Right atrium auricular region (tissue), 2 donors: Measurements from ENCODE around the gene OSBPL7. TPM values are rescaled to one million over a fixed set of nuclear protein-coding genes. Genes with fewer than 3 reads are reported as not detected.

Source experiments
- DNase-seq: peaks from one replicate; pipeline ENCODE4 v3.0.0-alpha.2; 2019; ENCODE audit warnings: low spot score
- H3K27ac ChIP-seq, 2 donors: fragments of 200-600 bp; sonication (generic); 1 replicate in 1 of 2; 2 replicates in 1 of 2; pipeline ENCODE4 v1.5.1; 2016 to 2019
- H3K27me3 ChIP-seq, 2 donors: fragments of 200-600 bp; sonication (generic); one replicate each; pipeline versions ENCODE4 v1.5.1 to v1.6.0; 2017 to 2019
- H3K36me3 ChIP-seq: fragments of 200-600 bp; sonication (generic); one replicate; pipeline ENCODE4 v1.5.1; 2016
- H3K4me1 ChIP-seq, 2 donors: fragments of 200-600 bp; sonication (generic); one replicate each; pipeline versions ENCODE4 v1.5.1 to v1.6.0; 2017 to 2019
- H3K4me3 ChIP-seq, 2 donors: fragments of 200-600 bp; sonication (generic); 1 replicate in 1 of 2; 2 replicates in 1 of 2; pipeline ENCODE4 v1.5.1; 2017 to 2019; ENCODE audit warnings: mild to moderate bottlenecking in 1 of 2, moderate library complexity in 1 of 2
- H3K9me3 ChIP-seq, 2 donors: fragments of 200-600 bp; sonication (generic); one replicate each; pipeline ENCODE4 v1.5.1; 2019
- total RNA-seq, 2 donors: library from RNA; depleted of rRNA; stranded (reverse); fragments of >200 nt; gene quantifications; one replicate each; pipeline ENCODE4 v1.1.0, GENCODE V29; 2016
- TF ChIP-seq, protein P1 (sequence below), 2 donors: fragments of 200-600 bp; sonication (generic); IDR thresholded peaks; one replicate each; pipeline ENCODE4 v1.5.1; 2019; ENCODE audit warnings: antibody characterized with exemption in 2 of 2

Gene OSBPL7
- total RNA-seq, 2 donors from 2014 or later: 2.3 to 3.6 TPM

DNA sequence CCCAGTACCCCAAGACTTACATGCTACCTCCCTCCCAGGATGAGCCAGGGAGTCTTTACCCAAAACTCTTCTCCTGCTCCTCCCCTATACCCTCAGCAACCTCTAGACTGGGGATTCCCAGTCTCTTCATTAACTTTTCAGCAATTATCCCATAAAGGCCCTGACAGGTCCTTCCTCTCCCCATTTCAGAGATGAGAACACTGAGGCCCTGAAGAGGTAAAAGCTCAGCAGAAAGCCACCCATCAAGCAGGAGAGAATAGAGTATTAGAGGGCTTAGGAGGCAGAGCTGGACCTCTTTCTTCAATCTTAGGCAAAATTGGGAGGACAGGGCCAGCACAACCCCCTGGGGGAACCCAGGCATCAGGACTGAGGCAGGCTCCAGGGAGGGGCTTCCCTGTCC is 35.2 kb upstream of the OSBPL7 start:
- Histone ChIP-seq H3K36me3 (no peaks in the 10 kb centered on the region), H3K9me3 (no peaks in the 10 kb centered on the region), H3K4me3 (no peak overlapping the region), H3K27ac (no peak overlapping the region), H3K4me1 (peaks cover 0 to 11% of the 10 kb centered on the region in 2 donors), H3K27me3 (peaks cover 21 to 23% of the 10 kb centered on the region in 2 donors)
- DNase-seq: no peak
- TF ChIP-seq, protein P1, sequence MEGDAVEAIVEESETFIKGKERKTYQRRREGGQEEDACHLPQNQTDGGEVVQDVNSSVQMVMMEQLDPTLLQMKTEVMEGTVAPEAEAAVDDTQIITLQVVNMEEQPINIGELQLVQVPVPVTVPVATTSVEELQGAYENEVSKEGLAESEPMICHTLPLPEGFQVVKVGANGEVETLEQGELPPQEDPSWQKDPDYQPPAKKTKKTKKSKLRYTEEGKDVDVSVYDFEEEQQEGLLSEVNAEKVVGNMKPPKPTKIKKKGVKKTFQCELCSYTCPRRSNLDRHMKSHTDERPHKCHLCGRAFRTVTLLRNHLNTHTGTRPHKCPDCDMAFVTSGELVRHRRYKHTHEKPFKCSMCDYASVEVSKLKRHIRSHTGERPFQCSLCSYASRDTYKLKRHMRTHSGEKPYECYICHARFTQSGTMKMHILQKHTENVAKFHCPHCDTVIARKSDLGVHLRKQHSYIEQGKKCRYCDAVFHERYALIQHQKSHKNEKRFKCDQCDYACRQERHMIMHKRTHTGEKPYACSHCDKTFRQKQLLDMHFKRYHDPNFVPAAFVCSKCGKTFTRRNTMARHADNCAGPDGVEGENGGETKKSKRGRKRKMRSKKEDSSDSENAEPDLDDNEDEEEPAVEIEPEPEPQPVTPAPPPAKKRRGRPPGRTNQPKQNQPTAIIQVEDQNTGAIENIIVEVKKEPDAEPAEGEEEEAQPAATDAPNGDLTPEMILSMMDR (IDR thresholded peaks at IDR 0.05): no peak

DNA sequence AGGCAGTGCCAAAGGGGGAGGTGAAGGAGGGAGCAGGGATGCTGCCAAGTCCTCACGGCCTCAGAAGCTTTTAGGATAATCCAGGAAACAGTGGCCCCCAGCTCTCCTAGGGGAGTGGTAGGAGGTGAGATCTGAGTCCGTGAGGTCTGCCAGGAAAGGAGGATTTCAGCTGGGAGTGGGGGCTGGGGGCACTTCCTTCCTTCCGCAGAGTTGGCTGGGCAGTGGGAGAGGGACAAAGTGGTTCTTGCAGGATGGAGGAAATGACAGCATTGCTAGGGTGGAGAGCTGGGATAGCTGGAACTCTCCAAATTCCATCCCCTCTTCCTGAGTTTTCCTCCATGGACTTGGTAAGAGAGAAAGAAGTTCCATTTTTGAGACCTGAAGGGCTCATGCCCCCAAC is 34.1 kb upstream of the OSBPL7 start:
- no peak overlapping the region for H3K27ac ChIP-seq
- H3K36me3 ChIP-seq: no peaks in the 10 kb centered on the region
- peaks cover 22 to 29% of the 10 kb centered on the region in 2 donors for H3K27me3 ChIP-seq
- TF ChIP-seq, protein P1 (IDR thresholded peaks at IDR 0.05): no peak
- H3K4me1 ChIP-seq: peaks cover 0 to 22% of the 10 kb centered on the region in 2 donors
- H3K4me3 ChIP-seq: no peak overlapping the region
- H3K9me3 ChIP-seq: no peaks in the 10 kb centered on the region
- DNase-seq: no peak

DNA sequence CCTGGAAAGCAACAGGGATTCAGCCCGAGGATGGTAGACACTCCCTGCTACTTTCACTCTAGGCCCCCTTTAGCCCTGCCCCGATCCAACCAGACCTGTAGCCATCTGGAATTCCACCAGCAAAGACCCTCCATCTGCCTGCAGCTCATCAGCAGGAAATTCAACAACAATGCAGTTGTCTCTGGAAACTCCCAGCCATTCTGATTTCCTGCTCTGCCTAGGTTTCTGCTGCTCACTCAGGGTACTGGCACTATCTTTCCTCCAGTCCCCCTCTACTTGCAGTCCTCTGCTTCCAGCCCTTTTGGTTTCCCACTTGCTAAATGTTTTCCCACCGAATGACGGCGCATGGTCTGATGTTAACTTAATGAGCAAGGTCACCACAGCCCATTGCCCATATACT is 32.0 kb upstream of the OSBPL7 start:
- H3K4me1 ChIP-seq: peaks cover 0 to 28% of the 10 kb centered on the region in 2 donors
- H3K27me3 ChIP-seq: peaks cover 22 to 31% of the 10 kb centered on the region in 2 donors
- DNase-seq: no peak
- no peaks in the 10 kb centered on the region for H3K9me3 ChIP-seq
- H3K36me3 ChIP-seq: no peaks in the 10 kb centered on the region
- TF ChIP-seq, protein P1 (IDR thresholded peaks at IDR 0.05): no peak
- no peak overlapping the region for H3K4me3 ChIP-seq
- H3K27ac ChIP-seq: no peak overlapping the region

DNA sequence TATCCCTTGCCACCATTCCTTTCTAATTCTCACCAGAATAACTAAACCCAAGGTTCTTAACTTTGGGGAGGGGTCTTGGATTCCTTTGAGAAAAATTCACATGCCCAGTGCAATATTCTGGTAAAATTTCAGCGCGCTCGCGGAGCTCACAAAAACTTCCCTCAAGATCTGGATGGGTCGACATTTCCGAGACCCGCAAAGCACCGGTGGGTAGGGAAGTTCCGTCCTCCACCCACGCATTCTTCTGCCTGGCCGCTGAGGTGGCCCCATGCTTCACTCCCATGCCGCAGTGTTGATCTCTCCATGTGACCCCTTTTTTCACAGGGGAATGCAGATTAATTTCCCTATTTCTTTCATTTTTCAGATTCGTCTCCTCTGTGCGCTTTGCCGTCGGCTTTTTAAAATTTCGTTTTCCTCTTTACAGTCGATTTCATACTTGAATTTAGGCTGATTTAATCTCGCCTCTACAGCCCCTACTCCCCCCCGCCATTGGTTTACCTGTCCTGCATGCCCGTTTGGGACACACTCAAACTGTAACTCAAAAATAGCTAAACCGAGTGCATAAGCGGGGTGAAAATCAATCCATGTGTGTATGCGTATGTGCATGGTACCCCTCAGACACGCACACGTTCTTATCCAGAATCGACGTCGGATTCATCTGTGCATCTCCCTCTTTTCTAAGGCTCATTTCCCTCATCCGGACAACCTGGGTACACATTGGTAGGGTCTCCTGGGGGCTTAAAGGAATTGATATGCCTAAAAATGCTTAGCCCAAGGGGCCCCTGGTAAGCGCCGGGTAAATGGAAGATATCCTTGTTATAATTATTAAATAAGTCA is 30.7 kb upstream of the OSBPL7 start:
- no peak overlapping the region for H3K4me3 ChIP-seq
- peaks cover 29 to 34% of the 10 kb centered on the region in 2 donors for H3K27me3 ChIP-seq
- H3K36me3 ChIP-seq: no peaks in the 10 kb centered on the region
- no peaks in the 10 kb centered on the region for H3K9me3 ChIP-seq
- H3K4me1 ChIP-seq: peaks cover 0 to 33% of the 10 kb centered on the region in 2 donors
- DNase-seq: no peak
- H3K27ac ChIP-seq: no peak overlapping the region
- TF ChIP-seq, protein P1 (IDR thresholded peaks at IDR 0.05): no peak

DNA sequence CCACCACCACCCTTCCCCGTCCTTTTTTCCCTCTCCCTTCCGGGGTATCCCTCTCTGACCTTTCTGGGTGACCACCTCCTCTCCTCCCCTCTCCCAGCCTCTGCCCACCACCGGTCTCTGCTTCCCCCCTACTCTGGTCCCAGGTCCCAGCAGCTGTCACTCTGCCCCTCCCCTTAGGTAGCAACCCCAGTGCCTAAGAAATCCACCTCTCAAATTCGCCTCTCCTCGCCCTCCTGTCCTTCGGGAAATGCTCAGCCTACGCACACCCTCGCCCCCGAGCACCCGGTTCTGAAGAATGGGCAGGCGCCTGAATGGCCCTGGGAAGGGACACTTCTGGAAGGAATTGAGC is 30.1 kb upstream of the OSBPL7 start:
- TF ChIP-seq, protein P1 (IDR thresholded peaks at IDR 0.05): no peak
- H3K36me3 ChIP-seq: no peaks in the 10 kb centered on the region
- peaks cover 0 to 36% of the 10 kb centered on the region in 2 donors for H3K4me1 ChIP-seq
- H3K4me3 ChIP-seq: no peak overlapping the region
- peaks cover 34 to 35% of the 10 kb centered on the region in 2 donors for H3K27me3 ChIP-seq
- no peaks in the 10 kb centered on the region for H3K9me3 ChIP-seq
- no peak overlapping the region for H3K27ac ChIP-seq
- DNase-seq: no peak
